Pons (tissue), 1 donor: ENCODE measurements around the gene DDO.

Experiments
- DNase-seq: peaks from one replicate; pipeline ENCODE4 v3.0.0-alpha.2; 2016; ENCODE audit warnings: low spot score

DDO gene

GRCh38 chr6:110419028-110419739, 3.8 kb upstream of the DDO start:
- no peak for DNase-seq

- DNase-seq = no peak
These were observed 3.2 kb upstream of the DDO start for GRCh38 chr6:110418594-110418993.

GRCh38 chr6:110414669-110415068, 706 bp downstream of the DDO start:
- peak; percentile 22 for DNase-seq

- no peak for DNase-seq
These were observed 3.0 kb downstream of the DDO start for GRCh38 chr6:110412360-110412759.

GRCh38 chr6:110410511-110410910, 4.9 kb downstream of the DDO start:
- no peak for DNase-seq

GRCh38 chr6:110409794-110410193, 5.6 kb downstream of the DDO start:
- DNase-seq = no peak

- DNase-seq = no peak
These were observed 6.5 kb downstream of the DDO start for GRCh38 chr6:110408901-110409300.

- DNase-seq = no peak
These were observed 10.8 kb downstream of the DDO start for GRCh38 chr6:110404607-110405006.

- DNase-seq = no peak
These were observed 13.7 kb downstream of the DDO start for GRCh38 chr6:110401585-110402176.

- no peak for DNase-seq
These were observed 15.2 kb downstream of the DDO start for GRCh38 chr6:110400208-110400607.

GRCh38 chr6:110399219-110400071, 15.9 kb downstream of the DDO start:
- no peak for DNase-seq

GRCh38 chr6:110398778-110399177, 16.6 kb downstream of the DDO start:
- DNase-seq = no peak

- peak; percentile 42 for DNase-seq
These were observed 20.2 kb downstream of the DDO start for GRCh38 chr6:110395221-110395620.

GRCh38 chr6:110394409-110394808, 21.0 kb downstream of the DDO start:
- no peak for DNase-seq

- no peak for DNase-seq
These were observed 22.6 kb downstream of the DDO start for GRCh38 chr6:110392727-110393126.

GRCh38 chr6:110390404-110390803, 25.0 kb downstream of the DDO start:
- DNase-seq = no peak

- DNase-seq = no peak
These were observed 25.5 kb downstream of the DDO start for GRCh38 chr6:110389689-110390382.

- no peak for DNase-seq
These were observed 27.4 kb downstream of the DDO start for GRCh38 chr6:110387986-110388385.

- DNase-seq = no peak
These were observed 29.9 kb downstream of the DDO start for GRCh38 chr6:110385458-110385863.

- no peak for DNase-seq
These were observed 36.8 kb downstream of the DDO start for GRCh38 chr6:110378552-110378951.

- no peak for DNase-seq
These were observed 46.3 kb downstream of the DDO start for GRCh38 chr6:110369066-110369465.

GRCh38 chr6:110368284-110368683, 47.1 kb downstream of the DDO start:
- DNase-seq = no peak
